ENCODE measurements around the gene ABCG1. TPM values are rescaled to one million over a fixed set of nuclear protein-coding genes. Genes with fewer than 3 reads are reported as not detected.

ABCG1 gene
- total and polyA plus RNA-seq, 2 donors (not counting 1 experiment from before 2014, with no cell fraction given): under 0.01 to 0.12 TPM

- no peak for TF ChIP-seq CTCF (conservative IDR thresholded peaks at IDR 0.05 in 1 of 2, IDR thresholded peaks at IDR 0.05 in 1 of 2; ENCODE audit: low read depth in 1 of 2, low read length in 2 of 2)
- TF ChIP-seq EZH2 (IDR thresholded peaks at IDR 0.05; ENCODE audit: low read length, missing control alignments): no peak
- Histone ChIP-seq H3K27ac (ENCODE audit: insufficient read depth, low read length) (no peak overlapping the region), H3K9ac (ENCODE audit: insufficient read depth, low read length) (no peak overlapping the region)
These were observed 2.8 kb downstream of the ABCG1 start for GRCh38 chr21:42221581-42222345.

GRCh38 chr21:42222386-42222785 lies 3.4 kb downstream of the ABCG1 start:
- H3K4me3 ChIP-seq (replicated peaks in 1 of 4; ENCODE audit: control extremely low read depth in 1 of 4, insufficient read depth in 1 of 4, low read depth in 3 of 4, low read length in 4 of 4): no peak overlapping the region
- no peak overlapping the region for H3K4me2 ChIP-seq (ENCODE audit: extremely low read depth, insufficient read depth, low read length)
- peaks cover 12% of the 10 kb centered on the region for H3K27me3 ChIP-seq (ENCODE audit: control insufficient read depth, insufficient read depth, low read length)
- no peak overlapping the region for H3K9ac ChIP-seq (ENCODE audit: insufficient read depth, low read length)
- no peak for TF ChIP-seq CTCF (conservative IDR thresholded peaks at IDR 0.05 in 1 of 2, IDR thresholded peaks at IDR 0.05 in 1 of 2; ENCODE audit: low read depth in 1 of 2, low read length in 2 of 2)
- TF ChIP-seq EZH2 (IDR thresholded peaks at IDR 0.05; ENCODE audit: low read length, missing control alignments): no peak
- no peaks in the 10 kb centered on the region for H4K20me1 ChIP-seq (ENCODE audit: control insufficient read depth, extremely low read depth, insufficient read depth, low read length)
- H3K4me1 ChIP-seq (ENCODE audit: control insufficient read depth, extremely low read depth, insufficient read depth, low read length): no peaks in the 10 kb centered on the region
- no peak overlapping the region for H3K27ac ChIP-seq (ENCODE audit: insufficient read depth, low read length)
- DNase-seq (ENCODE audit: low read depth in 2 of 2): no peak
- H3K79me2 ChIP-seq (ENCODE audit: control insufficient read depth, insufficient read depth, low read length): no peaks in the 10 kb centered on the region
- no peaks in the 10 kb centered on the region for H3K9me3 ChIP-seq (ENCODE audit: control insufficient read depth, insufficient read depth, low read depth, low read length)
- no peaks in the 10 kb centered on the region for H3K36me3 ChIP-seq (ENCODE audit: control insufficient read depth, insufficient read depth, low read length)
- H2AFZ ChIP-seq (ENCODE audit: low read length): no peak overlapping the region

More at GRCh38 chr21:42221581-42222345, 2.8 kb downstream of the ABCG1 start:
- Histone ChIP-seq H3K4me2 (ENCODE audit: extremely low read depth, insufficient read depth, low read length) (no peak overlapping the region), H4K20me1 (ENCODE audit: control insufficient read depth, extremely low read depth, insufficient read depth, low read length) (no peaks in the 10 kb centered on the region), H3K27me3 (ENCODE audit: control insufficient read depth, insufficient read depth, low read length) (peaks cover 12% of the 10 kb centered on the region), H2AFZ (ENCODE audit: low read length) (no peak overlapping the region), H3K36me3 (ENCODE audit: control insufficient read depth, insufficient read depth, low read length) (no peaks in the 10 kb centered on the region), H3K9me3 (ENCODE audit: control insufficient read depth, insufficient read depth, low read depth, low read length) (no peaks in the 10 kb centered on the region), H3K79me2 (ENCODE audit: control insufficient read depth, insufficient read depth, low read length) (no peaks in the 10 kb centered on the region), H3K4me3 (replicated peaks in 1 of 4; ENCODE audit: control extremely low read depth in 1 of 4, insufficient read depth in 1 of 4, low read depth in 3 of 4, low read length in 4 of 4) (no peak overlapping the region), H3K4me1 (ENCODE audit: control insufficient read depth, extremely low read depth, insufficient read depth, low read length) (no peaks in the 10 kb centered on the region)
- peak; percentile 65 to 76 for DNase-seq (ENCODE audit: low read depth in 2 of 2)

GRCh38 chr21:42222821-42223390 lies 4.0 kb downstream of the ABCG1 start:
- Histone ChIP-seq H3K9ac (ENCODE audit: insufficient read depth, low read length) (no peak overlapping the region), H3K27ac (ENCODE audit: insufficient read depth, low read length) (no peak overlapping the region), H3K4me3 (replicated peaks in 1 of 4; ENCODE audit: control extremely low read depth in 1 of 4, insufficient read depth in 1 of 4, low read depth in 3 of 4, low read length in 4 of 4) (no peak overlapping the region), H3K79me2 (ENCODE audit: control insufficient read depth, insufficient read depth, low read length) (no peaks in the 10 kb centered on the region), H2AFZ (ENCODE audit: low read length) (no peak overlapping the region), H3K27me3 (ENCODE audit: control insufficient read depth, insufficient read depth, low read length) (peaks cover 12% of the 10 kb centered on the region), H3K4me1 (ENCODE audit: control insufficient read depth, extremely low read depth, insufficient read depth, low read length) (no peaks in the 10 kb centered on the region), H4K20me1 (ENCODE audit: control insufficient read depth, extremely low read depth, insufficient read depth, low read length) (no peaks in the 10 kb centered on the region), H3K9me3 (ENCODE audit: control insufficient read depth, insufficient read depth, low read depth, low read length) (no peaks in the 10 kb centered on the region), H3K36me3 (ENCODE audit: control insufficient read depth, insufficient read depth, low read length) (no peaks in the 10 kb centered on the region), H3K4me2 (ENCODE audit: extremely low read depth, insufficient read depth, low read length) (no peak overlapping the region)
- TF ChIP-seq EZH2 (IDR thresholded peaks at IDR 0.05; ENCODE audit: low read length, missing control alignments) (no peak), CTCF (conservative IDR thresholded peaks at IDR 0.05 in 1 of 2, IDR thresholded peaks at IDR 0.05 in 1 of 2; ENCODE audit: low read depth in 1 of 2, low read length in 2 of 2) (no peak)
- no peak for DNase-seq (ENCODE audit: low read depth in 2 of 2)
